ENCODE measurements around the gene ZNF341. TPM values are rescaled to one million over a fixed set of nuclear protein-coding genes. Genes with fewer than 3 reads are reported as not detected.
A peak's percentile ranks its signal among the peaks of the same experiment; 100 is the strongest.

The ZNF341 gene
- total RNA-seq (1 to 10 TPM; 2.1 to 3.1 TPM), polyA plus RNA-seq (1 to 10 TPM in 1 of 2 donors, under 1 TPM in 1; 0.50 to 4.1 TPM)
- long read RNA-seq, donor 1, partial matches to known transcripts: 2 of 4 reads
- long read RNA-seq, donor 1, other reads (novel, unspliced or antisense): 0 of 4 reads
- long read RNA-seq, donor 2, partial matches to known transcripts: 1 of 2 reads
- long read RNA-seq, donor 2, other reads (novel, unspliced or antisense): 1 of 2 reads

- peak within 1 kb of the TSS; percentile 12 to 84 for H3K27ac ChIP-seq (ENCODE audit: low read depth in 1 of 2, low read length in 2 of 2)
- peak; percentile 94 for ATAC-seq (ENCODE audit: low FRiP score)
These were observed at the start of gene ZNF341 for GRCh38 chr20:33731693-33732165. TSS of gene ZNF341 (plus strand) at chr20:33731996. CDS start at chr20:33732022, 26 bp downstream.

GRCh38 chr20:33684533-33685327 lies 47.1 kb upstream of the ZNF341 start:
- no peak overlapping the region for H3K4me3 ChIP-seq (ENCODE audit: low read length in 2 of 2)
- H3K27me3 ChIP-seq (ENCODE audit: control insufficient read depth in 1 of 2, insufficient read depth in 2 of 2, low read length in 1 of 2): no peaks in the 10 kb centered on the region
- WGBS, 2 donors: 63 to 68% methylated on average over 10 of the region's 10 CpGs
- DNase-seq (peak in 1 of 2 donors; percentile 44), ATAC-seq (ENCODE audit: low FRiP score) (no peak)
- intact Hi-C loops (cut with DNase I): loop anchor here in 1 of 2 donors (5.0 kb wide), 1 partner anchor 38 kb away; the partner anchor contains the start of gene PXMP4
- no peaks in the 10 kb centered on the region for H3K4me1 ChIP-seq (ENCODE audit: control insufficient read depth in 1 of 2, insufficient read depth in 2 of 2, low read length in 2 of 2)
- H3K9me3 ChIP-seq (ENCODE audit: control insufficient read depth, low read length): no peaks in the 10 kb centered on the region
- no peak overlapping the region for H3K27ac ChIP-seq (ENCODE audit: low read depth in 1 of 2, low read length in 2 of 2)
- H3K36me3 ChIP-seq (ENCODE audit: control insufficient read depth in 1 of 2, insufficient read depth in 2 of 2, low read length in 1 of 2): no peaks in the 10 kb centered on the region

More at GRCh38 chr20:33731693-33732165, at the start of gene ZNF341:
- H3K36me3 ChIP-seq (ENCODE audit: control insufficient read depth in 1 of 2, insufficient read depth in 2 of 2, low read length in 1 of 2): no peaks in the 10 kb centered on the region
- DNase-seq: peak; percentile 93 to 96
- peaks cover under 1% of the 10 kb centered on the region for H3K9me3 ChIP-seq (ENCODE audit: control insufficient read depth, low read length)
- no peaks in the 10 kb centered on the region for H3K27me3 ChIP-seq (ENCODE audit: control insufficient read depth in 1 of 2, insufficient read depth in 2 of 2, low read length in 1 of 2)
- no peaks in the 10 kb centered on the region for H3K4me1 ChIP-seq (ENCODE audit: control insufficient read depth in 1 of 2, insufficient read depth in 2 of 2, low read length in 2 of 2)
- intact Hi-C loops (cut with DNase I): loop anchor here in 1 of 2 donors (10.0 kb wide), 2 partner anchors 73 to 287 kb away; partner anchors contain the start of gene SNTA1
- 4 to 6% methylated on average over 34 to 57 of the region's 57 CpGs for WGBS, 2 donors
- H3K4me3 ChIP-seq (ENCODE audit: low read length in 2 of 2): peak within 1 kb of the TSS; percentile 23 to 40

DNA sequence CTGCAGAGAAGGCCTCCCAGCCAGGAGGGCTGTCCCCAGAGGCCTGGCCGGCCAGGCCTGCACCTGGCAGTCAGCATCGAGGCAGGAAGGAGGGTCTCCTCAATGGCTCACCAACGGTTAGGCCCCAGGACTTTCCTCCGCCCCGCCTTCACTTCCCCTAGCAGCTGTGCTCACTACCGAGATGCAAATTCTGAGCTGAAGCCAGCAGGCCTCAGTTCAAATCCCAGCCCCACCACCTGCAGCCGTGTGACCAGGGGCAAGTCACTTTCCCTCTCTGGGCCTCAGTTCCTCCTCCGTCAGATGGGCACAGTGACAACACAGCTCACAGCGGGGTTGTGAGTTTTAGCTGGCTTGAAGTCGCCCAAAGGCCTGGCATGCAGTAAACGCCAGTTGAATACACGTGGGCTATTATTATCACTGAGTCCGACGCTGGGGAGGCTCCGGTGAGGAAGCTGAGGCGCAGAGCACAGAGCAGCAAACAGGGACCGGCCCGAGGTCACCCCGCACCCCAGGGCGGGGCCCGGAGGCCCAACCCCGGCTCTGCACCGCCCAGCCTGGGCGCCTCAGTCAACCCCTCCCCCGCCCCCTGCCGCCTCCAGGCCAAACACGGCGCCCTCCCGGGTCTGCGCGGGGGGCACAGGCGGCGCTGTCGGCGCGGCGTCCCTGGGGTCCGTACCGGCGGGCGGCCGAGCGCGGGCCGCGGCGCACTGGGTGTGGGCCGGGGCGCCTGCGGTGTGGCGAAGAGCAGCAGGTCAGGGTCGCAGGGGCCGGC lies 46.3 kb upstream of the ZNF341 start:
- H3K4me3 ChIP-seq (ENCODE audit: low read length in 2 of 2): peak overlapping the region; percentile 40 to 47
- H3K36me3 ChIP-seq (ENCODE audit: control insufficient read depth in 1 of 2, insufficient read depth in 2 of 2, low read length in 1 of 2): no peaks in the 10 kb centered on the region
- H3K4me1 ChIP-seq (ENCODE audit: control insufficient read depth in 1 of 2, insufficient read depth in 2 of 2, low read length in 2 of 2): no peaks in the 10 kb centered on the region
- H3K27me3 ChIP-seq (ENCODE audit: control insufficient read depth in 1 of 2, insufficient read depth in 2 of 2, low read length in 1 of 2): no peaks in the 10 kb centered on the region
- H3K27ac ChIP-seq (ENCODE audit: low read depth in 1 of 2, low read length in 2 of 2): no peak overlapping the region
- no peaks in the 10 kb centered on the region for H3K9me3 ChIP-seq (ENCODE audit: control insufficient read depth, low read length)
- WGBS, 2 donors: 4 to 6% methylated on average over 39 to 53 of the region's 53 CpGs
- no peak for ATAC-seq (ENCODE audit: low FRiP score)
- no peak for DNase-seq
- intact Hi-C loops (cut with DNase I): loop anchor here in 1 of 2 donors (5.0 kb wide), 1 partner anchor 37 kb away; the partner anchor contains the start of gene PXMP4

- WGBS, 2 donors: 2 to 3% methylated on average over 63 to 101 of the region's 101 CpGs
- peak; percentile 97 for ATAC-seq (ENCODE audit: low FRiP score)
- intact Hi-C loops (cut with DNase I): loop anchor here in 1 of 2 donors (5.0 kb wide), 1 partner anchor 36 kb away; the partner anchor contains the start of gene PXMP4
- H3K27ac ChIP-seq (ENCODE audit: low read depth in 1 of 2, low read length in 2 of 2): no peak within 1 kb of the TSS
- no peaks in the 10 kb centered on the region for H3K36me3 ChIP-seq (ENCODE audit: control insufficient read depth in 1 of 2, insufficient read depth in 2 of 2, low read length in 1 of 2)
- no peaks in the 10 kb centered on the region for H3K27me3 ChIP-seq (ENCODE audit: control insufficient read depth in 1 of 2, insufficient read depth in 2 of 2, low read length in 1 of 2)
- H3K4me3 ChIP-seq (ENCODE audit: low read length in 2 of 2): peak within 1 kb of the TSS; percentile 40 to 47
- no peaks in the 10 kb centered on the region for H3K9me3 ChIP-seq (ENCODE audit: control insufficient read depth, low read length)
- H3K4me1 ChIP-seq (ENCODE audit: control insufficient read depth in 1 of 2, insufficient read depth in 2 of 2, low read length in 2 of 2): no peaks in the 10 kb centered on the region
- DNase-seq: peak; percentile 97 to 98
These were observed 45.5 kb upstream of the ZNF341 start, which contains the start of gene E2F1 for GRCh38 chr20:33686100-33686983. TSS of gene E2F1 (minus strand) at chr20:33686385. CDS start at chr20:33686264, 121 bp downstream.

DNA sequence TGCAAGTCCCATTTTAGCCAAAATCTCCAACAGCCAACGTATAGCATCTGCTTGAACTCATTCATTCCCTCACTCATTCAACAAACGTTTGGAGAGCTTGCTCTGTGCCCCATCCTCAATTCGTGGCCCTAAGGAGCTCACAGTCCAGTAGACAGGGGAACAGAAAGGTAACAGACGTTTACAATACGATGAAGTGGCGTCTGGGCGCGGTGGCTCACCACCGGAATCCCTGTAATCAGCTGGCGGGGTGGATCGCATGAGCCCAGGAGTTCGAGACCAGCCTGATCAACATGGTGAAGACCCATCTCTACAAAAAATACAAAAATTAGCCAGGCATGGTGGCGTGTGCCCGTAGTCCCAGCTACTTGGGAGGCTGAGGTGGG lies 44.8 kb upstream of the ZNF341 start:
- Histone ChIP-seq H3K9me3 (ENCODE audit: control insufficient read depth, low read length) (no peaks in the 10 kb centered on the region), H3K27me3 (ENCODE audit: control insufficient read depth in 1 of 2, insufficient read depth in 2 of 2, low read length in 1 of 2) (no peaks in the 10 kb centered on the region), H3K36me3 (ENCODE audit: control insufficient read depth in 1 of 2, insufficient read depth in 2 of 2, low read length in 1 of 2) (no peaks in the 10 kb centered on the region), H3K4me1 (ENCODE audit: control insufficient read depth in 1 of 2, insufficient read depth in 2 of 2, low read length in 2 of 2) (no peaks in the 10 kb centered on the region), H3K27ac (ENCODE audit: low read depth in 1 of 2, low read length in 2 of 2) (no peak overlapping the region), H3K4me3 (ENCODE audit: low read length in 2 of 2) (no peak overlapping the region)
- 81 to 85% methylated on average over 14 of the region's 14 CpGs for WGBS, 2 donors
- ATAC-seq (ENCODE audit: low FRiP score) (no peak), DNase-seq (no peak)
- intact Hi-C loops (cut with DNase I): loop anchor here in 1 of 2 donors (5.0 kb wide), 1 partner anchor 35 kb away; the partner anchor contains the start of gene PXMP4

DNA sequence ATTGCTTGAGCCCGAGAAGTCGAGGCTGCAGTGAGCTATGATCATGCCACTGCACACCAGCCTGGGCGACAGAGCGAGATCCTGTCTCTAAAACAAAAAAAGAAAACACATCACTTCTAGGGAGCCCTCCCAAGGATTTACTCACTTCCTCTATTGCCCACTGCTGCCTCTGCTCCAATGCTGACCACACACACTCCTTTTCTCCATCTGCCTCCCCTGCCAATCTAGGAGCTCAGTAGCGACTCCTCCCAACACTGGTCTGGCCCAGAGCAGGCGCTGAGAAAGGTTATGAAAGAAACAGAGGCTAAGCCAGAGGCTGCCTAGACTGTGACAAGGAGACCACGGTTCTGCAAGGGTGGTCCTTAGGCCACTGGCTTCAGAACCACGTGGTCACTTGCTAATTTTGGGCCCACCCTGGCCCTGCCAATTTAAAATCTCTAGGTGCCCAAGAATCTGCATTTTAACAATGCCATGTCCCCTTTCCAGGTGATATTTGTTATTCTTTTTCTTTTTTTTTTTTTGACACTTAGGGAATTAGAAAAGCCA lies 44.4 kb upstream of the ZNF341 start:
- no peak for DNase-seq
- H3K9me3 ChIP-seq (ENCODE audit: control insufficient read depth, low read length): no peaks in the 10 kb centered on the region
- intact Hi-C loops (cut with DNase I): loop anchor here in 1 of 2 donors (5.0 kb wide), 1 partner anchor 35 kb away; the partner anchor contains the start of gene PXMP4
- H3K4me1 ChIP-seq (ENCODE audit: control insufficient read depth in 1 of 2, insufficient read depth in 2 of 2, low read length in 2 of 2): no peaks in the 10 kb centered on the region
- WGBS, 2 donors: 78 to 79% methylated on average over 8 of the region's 8 CpGs
- H3K27me3 ChIP-seq (ENCODE audit: control insufficient read depth in 1 of 2, insufficient read depth in 2 of 2, low read length in 1 of 2): no peaks in the 10 kb centered on the region
- H3K27ac ChIP-seq (ENCODE audit: low read depth in 1 of 2, low read length in 2 of 2): no peak overlapping the region
- H3K36me3 ChIP-seq (ENCODE audit: control insufficient read depth in 1 of 2, insufficient read depth in 2 of 2, low read length in 1 of 2): no peaks in the 10 kb centered on the region
- no peak overlapping the region for H3K4me3 ChIP-seq (ENCODE audit: low read length in 2 of 2)
- ATAC-seq (ENCODE audit: low FRiP score): no peak

GRCh38 chr20:33687993-33688937 lies 43.5 kb upstream of the ZNF341 start:
- intact Hi-C loops (cut with DNase I): loop anchor here in 1 of 2 donors (5.0 kb wide), 1 partner anchor 34 kb away; the partner anchor contains the start of gene PXMP4
- H3K4me3 ChIP-seq (ENCODE audit: low read length in 2 of 2): no peak overlapping the region

More at GRCh38 chr20:33687993-33688937, 43.5 kb upstream of the ZNF341 start:
- DNase-seq (no peak), ATAC-seq (ENCODE audit: low FRiP score) (no peak)
- H3K36me3 ChIP-seq (ENCODE audit: control insufficient read depth in 1 of 2, insufficient read depth in 2 of 2, low read length in 1 of 2): no peaks in the 10 kb centered on the region
- H3K4me1 ChIP-seq (ENCODE audit: control insufficient read depth in 1 of 2, insufficient read depth in 2 of 2, low read length in 2 of 2): no peaks in the 10 kb centered on the region
- no peaks in the 10 kb centered on the region for H3K27me3 ChIP-seq (ENCODE audit: control insufficient read depth in 1 of 2, insufficient read depth in 2 of 2, low read length in 1 of 2)
- no peaks in the 10 kb centered on the region for H3K9me3 ChIP-seq (ENCODE audit: control insufficient read depth, low read length)
- 87 to 88% methylated on average over 3 of the region's 3 CpGs for WGBS, 2 donors
- H3K27ac ChIP-seq (ENCODE audit: low read depth in 1 of 2, low read length in 2 of 2): no peak overlapping the region

Measured in aorta (tissue), 5 donors.